HepG2 (cell line): ENCODE measurements around the gene TM2D3. TPM values are rescaled to one million over a fixed set of nuclear protein-coding genes. Genes with fewer than 3 reads are reported as not detected.

Experiments used
- ATAC-seq: fragments of 200-7000 bp; cut with Tn5 transposase; 3 replicates; pipeline ENCODE4 v1.9.1; 2020; ENCODE audit warnings: mild to moderate bottlenecking, moderate library complexity
- BruUV-seq: library from RNA; stranded (reverse); fragments of 400-500 nt; replicated peaks from 2 replicates; lab custom pipeline; 2021; lab: Mats Ljungman, UMichigan
- CTCF ChIA-PET: fragments of 300-600 bp; formaldehyde crosslinking; extraction: SDS; loops from one replicate; lab custom pipeline; 2021; ENCODE audit warnings: low total read pairs, inconsistent platforms, low intra/inter-chr PET ratio; lab: Yijun Ruan, JAX
- POLR2A ChIA-PET: fragments of 350-600 bp; sonication (Branson Sonifier 250); formaldehyde crosslinking; loops from one replicate; lab custom pipeline; 2020; ENCODE audit warnings: antibody characterized with exemption, inconsistent platforms; lab: Yijun Ruan, JAX
- DNase-seq: peaks from one replicate; pipeline ENCODE4 v3.0.0-alpha.2; 2015; ENCODE audit warnings: low spot score
- FAIRE-seq: peaks from 3 replicates; lab custom pipeline; 2011; peaks lifted over from hg19 to GRCh38; lab: Jason Lieb, UNC
- H2AFZ ChIP-seq: one replicate; pipeline ENCODE4 v1.6.1; 2011; ENCODE audit warnings: low read length, inconsistent platforms
- H3K27ac ChIP-seq: fragments of 300-600 bp; 3 replicates; pipeline ENCODE4 v1.8.0; 2011; ENCODE audit warnings: mixed run types, mild to moderate bottlenecking, mixed read lengths, low read length, inconsistent platforms; ENCODE audit not compliant: insufficient read depth; ENCODE audit errors: extremely low read length
- H3K27me3 ChIP-seq, 2 experiments: fragments of 200-600 bp in 1 of 2; 2 replicates in 1 of 2; 3 replicates in 1 of 2; pipeline versions ENCODE4 v1.6.0 to v1.8.0; 2011; ENCODE audit warnings: low read length in 2 of 2, mild to moderate bottlenecking in 2 of 2, moderate library complexity in 2 of 2, inconsistent platforms in 1 of 2; ENCODE audit not compliant: insufficient read depth in 2 of 2, control insufficient read depth in 1 of 2
- H3K36me3 ChIP-seq, 2 experiments: fragments of 200-600 bp in 1 of 2; replicated peaks in 1 of 2; 2 replicates in 1 of 2; 3 replicates in 1 of 2; pipeline versions ENCODE4 v1.5.1 to v1.8.0; 2011; ENCODE audit warnings: low read length in 2 of 2, inconsistent platforms in 1 of 2; ENCODE audit not compliant: insufficient read depth in 2 of 2, control insufficient read depth in 1 of 2
- H3K4me1 ChIP-seq: 2 replicates; pipeline ENCODE4 v1.5.1; 2012; ENCODE audit warnings: low read length, inconsistent platforms; ENCODE audit not compliant: insufficient read depth
- H3K4me2 ChIP-seq: 2 replicates; pipeline ENCODE4 v1.6.0; 2011; ENCODE audit warnings: low read depth, low read length, inconsistent platforms
- H3K4me3 ChIP-seq, 3 experiments: fragments of 200-600 bp in 1 of 3; sonication (generic), shearing (Covaris generic) in 1 of 3; replicated peaks in 1 of 3; 2 replicates each; pipeline ENCODE4 v1.5.1; 2011 to 2016; ENCODE audit warnings: low read length in 3 of 3, inconsistent platforms in 2 of 3, low read depth in 2 of 3, mild to moderate bottlenecking in 2 of 3, control low read depth in 1 of 3, mixed read lengths in 1 of 3; ENCODE audit not compliant: insufficient read depth in 1 of 3
- H3K79me2 ChIP-seq: one replicate; pipeline ENCODE4 v1.6.1; 2011; ENCODE audit warnings: low read length, inconsistent platforms; ENCODE audit not compliant: insufficient read depth
- H3K9ac ChIP-seq: 2 replicates; pipeline ENCODE4 v1.6.0; 2011; ENCODE audit warnings: mild to moderate bottlenecking, low read depth, low read length, inconsistent platforms; ENCODE audit not compliant: insufficient read depth
- H3K9me3 ChIP-seq: 2 replicates; pipeline ENCODE4 v1.5.1; 2012; ENCODE audit warnings: mild to moderate bottlenecking, low read length
- H4K20me1 ChIP-seq: 2 replicates; pipeline ENCODE4 v1.6.0; 2011; ENCODE audit warnings: inconsistent platforms, mild to moderate bottlenecking, low read length, moderate library complexity; ENCODE audit not compliant: insufficient read depth
- CENPBD1 ChIP-seq: sonication (generic); formaldehyde crosslinking; IDR thresholded peaks from 2 replicates; pipeline ENCODE4 v1.8.0; 2022; ENCODE audit warnings: missing genetic modification reagents, low read depth, mild to moderate bottlenecking, borderline replicate concordance
- DMAP1 ChIP-seq: IDR thresholded peaks from 2 replicates; pipeline ENCODE4 v1.6.1; 2016
- DNMT3B ChIP-seq: conservative IDR thresholded peaks from 2 replicates; pipeline ENCODE4 v1.6.1; 2016; ENCODE audit warnings: missing biosample characterization, control low read depth
- IKZF4 ChIP-seq: sonication (generic); formaldehyde crosslinking; IDR thresholded peaks from 2 replicates; pipeline ENCODE4 v1.5.1; 2020; ENCODE audit warnings: borderline replicate concordance, mild to moderate bottlenecking, low read depth, missing genetic modification reagents; ENCODE audit errors: not compliant biosample characterization
- KDM6A ChIP-seq: IDR thresholded peaks from 2 replicates; pipeline ENCODE4 v1.6.1; 2016; ENCODE audit warnings: low read depth
- MED13 ChIP-seq: sonication (generic); formaldehyde crosslinking; IDR thresholded peaks from 2 replicates; pipeline ENCODE4 v1.5.0; 2020; ENCODE audit warnings: missing genetic modification reagents
- MEIS2 ChIP-seq: sonication (generic); formaldehyde crosslinking; IDR thresholded peaks from 2 replicates; pipeline ENCODE4 v1.9.0; 2021; ENCODE audit warnings: mild to moderate bottlenecking, missing genetic modification reagents
- MLX ChIP-seq: IDR thresholded peaks from 2 replicates; pipeline ENCODE4 v1.6.1; 2016
- NCOA1 ChIP-seq: sonication (generic); formaldehyde crosslinking; IDR thresholded peaks from 2 replicates; pipeline ENCODE4 v1.9.0; 2021; ENCODE audit warnings: missing genetic modification reagents
- NR2F1 ChIP-seq, 2 experiments: fragments of 450-650 bp in 1 of 2; formaldehyde crosslinking in 1 of 2; IDR thresholded peaks; 2 replicates each; pipeline versions ENCODE4 v1.5.0 to v1.6.1; 2016 to 2020; ENCODE audit warnings: mild to moderate bottlenecking in 1 of 2, missing compliant biosample characterization in 1 of 2, missing genetic modification reagents in 1 of 2, moderate library complexity in 1 of 2
- REL ChIP-seq: sonication (generic); formaldehyde crosslinking; conservative IDR thresholded peaks from 2 replicates; pipeline ENCODE4 v1.8.0; 2022; ENCODE audit warnings: mild to moderate bottlenecking, missing genetic modification reagents, moderate library complexity
- SKIL ChIP-seq: sonication (generic); formaldehyde crosslinking; IDR thresholded peaks from 2 replicates; pipeline ENCODE4 v1.8.0; 2022; ENCODE audit warnings: missing genetic modification reagents, mild to moderate bottlenecking, moderate library complexity, borderline replicate concordance
- SNAPC2 ChIP-seq: sonication (generic); formaldehyde crosslinking; IDR thresholded peaks from 2 replicates; pipeline ENCODE4 v1.8.1; 2022; ENCODE audit warnings: mild to moderate bottlenecking, missing genetic modification reagents
- SNRNP70 ChIP-seq: fragments of 200-400 bp; formaldehyde crosslinking; IDR thresholded peaks from 2 replicates; pipeline ENCODE4 v1.6.1; 2017; ENCODE audit warnings: mild to moderate bottlenecking, low read depth, low read length, moderate library complexity
- ZNF138 ChIP-seq: sonication (generic); formaldehyde crosslinking; IDR thresholded peaks from 2 replicates; pipeline ENCODE4 v1.5.0; 2020; ENCODE audit warnings: mild to moderate bottlenecking, low read depth, missing genetic modification reagents
- ZNF180 ChIP-seq: sonication (generic); formaldehyde crosslinking; IDR thresholded peaks from 2 replicates; pipeline ENCODE4 v1.4.0; 2020; ENCODE audit warnings: low read depth, missing genetic modification reagents, borderline replicate concordance
- ZNF30 ChIP-seq: sonication (generic); formaldehyde crosslinking; IDR thresholded peaks from 2 replicates; pipeline ENCODE4 v1.5.0; 2020; ENCODE audit warnings: mild to moderate bottlenecking, missing genetic modification reagents
- ZNF441 ChIP-seq: sonication (generic); formaldehyde crosslinking; IDR thresholded peaks from 2 replicates; pipeline ENCODE4 v1.7.0; 2021; ENCODE audit warnings: missing genetic modification reagents, borderline replicate concordance
- WGBS: methylation state at CpG from one replicate; pipeline ENCODE4 v1.1.6; 2017; ENCODE audit warnings: low lambda C conversion rate; 5-methylcytosine and 5-hydroxymethylcytosine counted together
- in situ Hi-C: cut with HindIII; loops from 2 replicates; pipeline ENCODE4 v1.10.0; 2017; ENCODE audit warnings: low pct_unique_long_range_greater_than_20kb; ENCODE audit not compliant: extremely low pct_ligation_motif_present
- intact Hi-C: fragments of 100-400 bp; cut with micrococcal nuclease; formaldehyde crosslinking; loops from one replicate; pipeline ENCODE4 v1.10.0; 2022; ENCODE audit not compliant: unreplicated experiment
- polyA plus RNA-seq, 8 experiments: library from polyadenylated mRNA; depleted of rRNA in 3 of 8; stranded (reverse) in 7 of 8; unstranded in 1 of 8; fragments of >200 nt; fragmentation: Illumina TruSeq in 4 of 8; extraction: Trizol in 4 of 8; gene quantifications; 2 replicates each; pipeline versions ENCODE4 v1.2.1 to v1.2.3, GENCODE V29; 2011 to 2016; ENCODE audit warnings: low read depth in 4 of 8, missing spikeins in 1 of 8, mixed read lengths in 1 of 8; ENCODE audit not compliant: insufficient read depth in 1 of 8
- total RNA-seq, 5 experiments: library from RNA; depleted of rRNA; stranded (reverse); fragments of >200 nt; fragmentation: Illumina TruSeq; extraction: Trizol; gene quantifications; 2 replicates each; pipeline ENCODE4 v1.2.3, GENCODE V29; 2016; ENCODE audit warnings: low read depth in 1 of 5
- TF ChIP-seq, protein P1 (sequence below): sonication (generic); formaldehyde crosslinking; IDR thresholded peaks from 2 replicates; pipeline ENCODE4 v1.5.1; 2020; ENCODE audit warnings: mild to moderate bottlenecking, moderate library complexity, missing genetic modification reagents

Gene TM2D3
- total and polyA plus RNA-seq, 2 of the 13 experiments (the other 11 are each of a cell fraction or from before 2014, with no cell fraction given): 31.1 to 72.7 TPM

GRCh38 chr15:101613130-101614000 is 38.8 kb downstream of the TM2D3 start:
- peak; percentile 43 for FAIRE-seq
- TF ChIP-seq ZNF180 (no peak), ZNF138 (0 out of 2 replicates have a peak, but pooled peaks have one; percentile 28), MEIS2 (CRISPR knock-in tag) (no peak), NCOA1 (CRISPR knock-in tag) (no peak), SNAPC2 (CRISPR knock-in tag) (no peak), MED13 (no peak), SKIL (CRISPR knock-in tag) (peak; percentile 34; the same call in 1 of the 2 replicates), SNRNP70 (no peak), CENPBD1 (CRISPR knock-in tag) (no peak), KDM6A (CRISPR knock-in tag) (no peak), DMAP1 (peak; percentile 36; the same call in 1 of the 2 replicates), ZNF441 (CRISPR knock-in tag) (peak; percentile 75; the same call in 1 of the 2 replicates), DNMT3B (CRISPR knock-in tag) (no peak), NR2F1 (CRISPR knock-in tag; IDR thresholded peaks at IDR 0.05) (no peak), REL (CRISPR knock-in tag) (no peak), ZNF30 (CRISPR knock-in tag) (no peak), IKZF4 (CRISPR knock-in tag) (peak; percentile 70), MLX (peak; percentile 89)
- TF ChIP-seq, protein P1, sequence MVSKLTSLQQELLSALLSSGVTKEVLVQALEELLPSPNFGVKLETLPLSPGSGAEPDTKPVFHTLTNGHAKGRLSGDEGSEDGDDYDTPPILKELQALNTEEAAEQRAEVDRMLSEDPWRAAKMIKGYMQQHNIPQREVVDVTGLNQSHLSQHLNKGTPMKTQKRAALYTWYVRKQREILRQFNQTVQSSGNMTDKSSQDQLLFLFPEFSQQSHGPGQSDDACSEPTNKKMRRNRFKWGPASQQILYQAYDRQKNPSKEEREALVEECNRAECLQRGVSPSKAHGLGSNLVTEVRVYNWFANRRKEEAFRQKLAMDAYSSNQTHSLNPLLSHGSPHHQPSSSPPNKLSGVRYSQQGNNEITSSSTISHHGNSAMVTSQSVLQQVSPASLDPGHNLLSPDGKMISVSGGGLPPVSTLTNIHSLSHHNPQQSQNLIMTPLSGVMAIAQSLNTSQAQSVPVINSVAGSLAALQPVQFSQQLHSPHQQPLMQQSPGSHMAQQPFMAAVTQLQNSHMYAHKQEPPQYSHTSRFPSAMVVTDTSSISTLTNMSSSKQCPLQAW (CRISPR knock-in tag): no peak

More at GRCh38 chr15:101613130-101614000, 38.8 kb downstream of the TM2D3 start:
- no TSS peak for BruUV-seq
- Histone ChIP-seq H3K27me3 (no peaks in the 10 kb centered on the region), H3K36me3 (no peaks in the 10 kb centered on the region; a peak in 1 of 5 replicates), H3K4me1 (peaks cover 76% of the 10 kb centered on the region), H3K4me3 (peak overlapping the region; percentile 31 to 46 (median 40); a peak in 5 of 6 replicates), H3K9ac (peak overlapping the region; percentile 20; the same call in 1 of the 2 replicates), H3K4me2 (peak overlapping the region; percentile 65), H2AFZ (no peak overlapping the region), H4K20me1 (no peaks in the 10 kb centered on the region), H3K9me3 (no peaks in the 10 kb centered on the region), H3K27ac (peak overlapping the region; percentile 37), H3K79me2 (peaks cover 5% of the 10 kb centered on the region)
- in situ Hi-C loops: no loop called here
- ChIA-PET CTCF (no interaction called here), POLR2A (interaction anchor here (0.8 kb wide), 1 partner anchor 85 kb away, joined by 3 read pairs; no protein-coding TSS in a partner anchor)
- ATAC-seq (peak; percentile 26), DNase-seq (peak; percentile 65)
- 53% methylated on average over 6 of the region's 20 CpGs for WGBS
- intact Hi-C loops: no loop called here
